Measurements from ENCODE around the gene THYN1. TPM values are rescaled to one million over a fixed set of nuclear protein-coding genes. Genes with fewer than 3 reads are reported as not detected.

Gene THYN1
- total and polyA plus RNA-seq, 3 donors from 2014 or later, result 85.0 to 94.0 (median 86.9) TPM

- Histone ChIP-seq H3K9me3 (no peaks in the 10 kb centered on the region), H3K27me3 (no peaks in the 10 kb centered on the region), H3K36me3 (ENCODE audit: low read depth, missing control alignments) (no peaks in the 10 kb centered on the region), H3K4me1 (no peaks in the 10 kb centered on the region), H3K27ac (no peak overlapping the region), H3K4me3 (no peak overlapping the region)
- intact Hi-C loops (cut with DNase I; ENCODE audit: low total_unique reads), result no loop called here
- no peak for DNase-seq
- TF ChIP-seq CTCF (IDR thresholded peaks at IDR 0.05), result no peak
- no peak for TF ChIP-seq POLR2A (IDR thresholded peaks at IDR 0.05)
- WGBS, 2 donors, result 95% methylated on average over 4 of the region's 4 CpGs
Measured at GRCh38 chr11:134202661-134203060, 50.5 kb downstream of the THYN1 start.

GRCh38 chr11:134200688-134201087 is 52.5 kb downstream of the THYN1 start:
- no peak for TF ChIP-seq CTCF (IDR thresholded peaks at IDR 0.05)
- no peak for TF ChIP-seq POLR2A (IDR thresholded peaks at IDR 0.05)
- Histone ChIP-seq H3K4me3 (no peak overlapping the region), H3K4me1 (no peaks in the 10 kb centered on the region), H3K27me3 (no peaks in the 10 kb centered on the region), H3K9me3 (no peaks in the 10 kb centered on the region), H3K36me3 (ENCODE audit: low read depth, missing control alignments) (no peaks in the 10 kb centered on the region), H3K27ac (no peak overlapping the region)
- DNase-seq, result no peak
- intact Hi-C loops (cut with DNase I; ENCODE audit: low total_unique reads), result no loop called here
- 94 to 99% methylated on average over 6 of the region's 6 CpGs for WGBS, 2 donors

- DNase-seq, result no peak
- intact Hi-C loops (cut with DNase I; ENCODE audit: low total_unique reads), result no loop called here
- Histone ChIP-seq H3K27ac (no peak overlapping the region), H3K4me3 (no peak overlapping the region), H3K9me3 (no peaks in the 10 kb centered on the region), H3K27me3 (no peaks in the 10 kb centered on the region), H3K36me3 (ENCODE audit: low read depth, missing control alignments) (no peaks in the 10 kb centered on the region), H3K4me1 (no peaks in the 10 kb centered on the region)
- no peak for TF ChIP-seq CTCF (IDR thresholded peaks at IDR 0.05)
- TF ChIP-seq POLR2A (IDR thresholded peaks at IDR 0.05), result no peak
- WGBS, 2 donors, result 97% methylated on average over 9 of the region's 9 CpGs
Measured at GRCh38 chr11:134199531-134199930, 53.6 kb downstream of the THYN1 start.

Other genes starting within 250 kb of the THYN1 start
- 100 to 1,000 TPM; 172 to 188 TPM for gene JAM3, start 184.3 kb downstream of the THYN1 start, total RNA-seq
- 81.0 TPM for gene JAM3, start 184.3 kb downstream of the THYN1 start, polyA plus RNA-seq (ENCODE audit: insufficient read depth, low read depth, low replicate concordance)
- 10 to 100 TPM; 69.3 to 82.9 TPM for gene NCAPD3, start 29.4 kb downstream of the THYN1 start, total RNA-seq
- gene NCAPD3, start 29.4 kb downstream of the THYN1 start, polyA plus RNA-seq (ENCODE audit: insufficient read depth, low read depth, low replicate concordance), result 30.8 TPM
- 10 to 100 TPM; 74.0 to 84.1 TPM for gene VPS26B, start 28.7 kb downstream of the THYN1 start, total RNA-seq
- gene VPS26B, start 28.7 kb downstream of the THYN1 start, polyA plus RNA-seq (ENCODE audit: insufficient read depth, low read depth, low replicate concordance), result 54.2 TPM
- 10 to 100 TPM; 35.1 to 47.9 TPM for gene ACAD8, start 216 bp upstream of the THYN1 start, total RNA-seq
- gene ACAD8, start 216 bp upstream of the THYN1 start, polyA plus RNA-seq (ENCODE audit: insufficient read depth, low read depth, low replicate concordance), result 27.4 TPM
- 10 to 100 TPM; 15.6 to 21.3 TPM for gene GLB1L3, start 23.0 kb upstream of the THYN1 start, total RNA-seq
- 13.2 TPM for gene GLB1L3, start 23.0 kb upstream of the THYN1 start, polyA plus RNA-seq (ENCODE audit: insufficient read depth, low read depth, low replicate concordance)
- gene GLB1L2, start 78.6 kb upstream of the THYN1 start, total RNA-seq, result 10 to 100 TPM; 29.1 to 29.9 TPM
- 18.5 TPM for gene GLB1L2, start 78.6 kb upstream of the THYN1 start, polyA plus RNA-seq (ENCODE audit: insufficient read depth, low read depth, low replicate concordance)
- 1 to 10 TPM; 3.0 to 4.3 TPM for gene B3GAT1, start 158.9 kb upstream of the THYN1 start, total RNA-seq
- gene B3GAT1, start 158.9 kb upstream of the THYN1 start, polyA plus RNA-seq (ENCODE audit: insufficient read depth, low read depth, low replicate concordance), result 2.7 TPM

Data from testis (tissue), 3 donors.